Vagina (tissue), 2 donors: ENCODE measurements around the gene GABRP.

ENCODE experiments used
- CTCF ChIP-seq, 3 experiments: fragments of 450-650 bp in 2 of 3; fragments of 200-600 bp in 1 of 3; sonication (generic) in 1 of 3; IDR thresholded peaks; one replicate each; pipeline ENCODE4 v1.5.1; 2017 to 2019; ENCODE audit warnings: antibody characterized with exemption in 3 of 3, mild to moderate bottlenecking in 2 of 3, moderate library complexity in 2 of 3
- POLR2AphosphoS5 ChIP-seq, 2 donors: sonication (generic); formaldehyde crosslinking; IDR thresholded peaks; one replicate each; pipeline ENCODE4 v1.9.0; 2017; ENCODE audit warnings: antibody characterized with exemption in 2 of 2, mild to moderate bottlenecking in 2 of 2, low read depth in 1 of 2; ENCODE audit not compliant: insufficient read depth in 1 of 2

GRCh38 chr5:170748951-170749471 lies 34.5 kb upstream of the GABRP start:
- TF ChIP-seq CTCF (IDR thresholded peaks at IDR 0.05) (no peak), POLR2AphosphoS5 (IDR thresholded peaks at IDR 0.05; ENCODE audit: insufficient read depth in 1 of 2, low read depth in 1 of 2) (no peak)
